Measurements from ENCODE around the gene C9.

- no peak for TF ChIP-seq CTCF (IDR thresholded peaks at IDR 0.05; ENCODE audit: low read depth, low read length, poor library complexity, severe bottlenecking)
- no peak for TF ChIP-seq EZH2phosphoT487 (IDR thresholded peaks at IDR 0.05; ENCODE audit: borderline replicate concordance, low read length)
These were observed 49.5 kb upstream of the C9 start for GRCh38 chr5:39413771-39414170.

Data from DOHH2 (cell line).